Aorta (tissue), 5 donors: ENCODE results near the gene NDUFS1. TPM values are rescaled to one million over a fixed set of nuclear protein-coding genes. Genes with fewer than 3 reads are reported as not detected.
A peak's percentile ranks its signal among the peaks of the same experiment; 100 is the strongest.

ENCODE experiments used
- ATAC-seq: fragments of 200-7000 bp; cut with Tn5 transposase; one replicate; pipeline ENCODE4 v1.9.1; 2022; ENCODE audit warnings: moderate library complexity; ENCODE audit not compliant: low FRiP score
- DNase-seq, 2 donors: peaks; one replicate each; pipeline ENCODE4 v3.0.0-alpha.2; 2020
- H3K27ac ChIP-seq, 2 donors: one replicate each; pipeline ENCODE4 v1.5.1; 2013; ENCODE audit warnings: low read length in 2 of 2, mild to moderate bottlenecking in 2 of 2, moderate library complexity in 2 of 2, control low read depth in 1 of 2, inconsistent platforms in 1 of 2, low read depth in 1 of 2
- H3K27me3 ChIP-seq, 2 donors: one replicate each; pipeline ENCODE4 v1.6.1; 2013; ENCODE audit warnings: control low read depth in 1 of 2, low read length in 1 of 2, mild to moderate bottlenecking in 1 of 2, moderate library complexity in 1 of 2; ENCODE audit not compliant: insufficient read depth in 2 of 2, control insufficient read depth in 1 of 2
- H3K36me3 ChIP-seq, 2 donors: one replicate each; pipeline ENCODE4 v1.6.1; 2013; ENCODE audit warnings: control low read depth in 1 of 2, low read length in 1 of 2, mild to moderate bottlenecking in 1 of 2; ENCODE audit not compliant: insufficient read depth in 2 of 2, control insufficient read depth in 1 of 2
- H3K4me1 ChIP-seq, 2 donors: one replicate each; pipeline ENCODE4 v1.6.1; 2013; ENCODE audit warnings: low read length in 2 of 2, control low read depth in 1 of 2, mild to moderate bottlenecking in 1 of 2, moderate library complexity in 1 of 2; ENCODE audit not compliant: insufficient read depth in 2 of 2, control insufficient read depth in 1 of 2
- H3K4me3 ChIP-seq, 2 donors: one replicate each; pipeline ENCODE4 v1.5.1; 2013; ENCODE audit warnings: low read length in 2 of 2, control low read depth in 1 of 2, mild to moderate bottlenecking in 1 of 2
- H3K9me3 ChIP-seq: one replicate; pipeline ENCODE4 v1.6.1; 2013; ENCODE audit warnings: mild to moderate bottlenecking, low read length; ENCODE audit not compliant: control insufficient read depth
- WGBS, 2 donors: extraction: QIAGEN DNeasy Blood & Tissue Kit; methylation state at CpG; one replicate each; pipeline ENCODE4 v1.1.7; 2013; 5-methylcytosine and 5-hydroxymethylcytosine counted together
- intact Hi-C, 2 donors: fragments of 100-400 bp; cut with DNase I; formaldehyde crosslinking; loops; one replicate each; pipeline versions ENCODE4 v1.14.2 to v1.15.0; 2022
- polyA plus RNA-seq, 2 donors: library from polyadenylated mRNA; stranded (reverse); fragments of 200-250 nt; gene quantifications; one replicate each; pipeline ENCODE4 v1.2.3, GENCODE V29; 2013
- total RNA-seq, 2 donors: library from RNA; stranded (reverse); fragmentation: NEBNext Ultra II Directional; extraction: Animal tissue kit (Norgen Biotek cat#: 25700); gene quantifications; one replicate each; pipeline ENCODE4 v1.2.1, GENCODE V29; 2021
- donor health status: healthy with polysubstance abuse.
- donor health status: Bipolar disorder and iron deficiency.
- donor health status: DM: no; HTN: no; CAD: no.
- donor health status: DM: no; HTN: no; CAD: no.
- donor health status: DM: yes; HTN: yes; CAD: no.

NDUFS1 gene
- total and polyA plus RNA-seq, 4 donors, result 14.4 to 67.0 (median 42.7) TPM

GRCh38 chr2:206085742-206086445 is 73.3 kb downstream of the NDUFS1 start, which contains the start of gene INO80D:
TSS of gene INO80D (minus strand) at chr2:206086174. CDS start at chr2:206063016, 23,158 bp downstream.
- intact Hi-C loops, result loop anchor here (2.0 to 5.0 kb wide), 2 partner anchors 71 to 73 kb away; partner anchors contain the start of genes EEF1B2 (in 2 of the 2) and NDUFS1 (in 2 of the 2)
- peak; percentile 84 to 87 for DNase-seq
- WGBS, 2 donors, result 1% methylated on average over 38 to 39 of the region's 39 CpGs

GRCh38 chr2:206084870-206085741 is 74.1 kb downstream of the NDUFS1 start:
- 0 to 1% methylated on average over 59 to 88 of the region's 88 CpGs for WGBS, 2 donors
- H3K27me3 ChIP-seq, result no peaks in the 10 kb centered on the region
- no peaks in the 10 kb centered on the region for H3K36me3 ChIP-seq
- ATAC-seq (peak; percentile 62), DNase-seq (peak; percentile 58 to 86)
- H3K9me3 ChIP-seq, result no peaks in the 10 kb centered on the region
- H3K4me3 ChIP-seq, result peak overlapping the region; percentile 97 to 98
- intact Hi-C loops, result loop anchor here in 1 of 2 donors (5.0 kb wide), 1 partner anchor 72 kb away; the partner anchor contains the start of genes EEF1B2 and NDUFS1
- H3K4me1 ChIP-seq, result no peaks in the 10 kb centered on the region
- peak overlapping the region; percentile 53 to 100 for H3K27ac ChIP-seq

More at GRCh38 chr2:206085742-206086445, 73.3 kb downstream of the NDUFS1 start, which contains the start of gene INO80D:
- H3K4me1 ChIP-seq, result no peaks in the 10 kb centered on the region
- H3K4me3 ChIP-seq, result peak within 1 kb of the TSS; percentile 97 to 98
- no peaks in the 10 kb centered on the region for H3K9me3 ChIP-seq
- peak within 1 kb of the TSS; percentile 53 to 100 for H3K27ac ChIP-seq
- no peaks in the 10 kb centered on the region for H3K27me3 ChIP-seq
- H3K36me3 ChIP-seq, result no peaks in the 10 kb centered on the region
- peak; percentile 93 for ATAC-seq

GRCh38 chr2:206084439-206084869 is 74.8 kb downstream of the NDUFS1 start:
- peak; percentile 72 for ATAC-seq
- WGBS, 2 donors, result 1% methylated on average over 10 of the region's 10 CpGs
- intact Hi-C loops, result no loop called here

GRCh38 chr2:206083602-206084438 is 75.4 kb downstream of the NDUFS1 start:
- Histone ChIP-seq H3K4me1 (no peaks in the 10 kb centered on the region), H3K27ac (peak overlapping the region in 1 of 2 donors; percentile 100), H3K36me3 (no peaks in the 10 kb centered on the region), H3K4me3 (peak overlapping the region; percentile 97 to 98), H3K27me3 (no peaks in the 10 kb centered on the region), H3K9me3 (no peaks in the 10 kb centered on the region)
- ATAC-seq (no peak), DNase-seq (no peak)
- WGBS, 2 donors, result 3 to 5% methylated on average over 14 of the region's 14 CpGs
- intact Hi-C loops, result no loop called here

More at GRCh38 chr2:206084439-206084869, 74.8 kb downstream of the NDUFS1 start:
- DNase-seq, result peak; percentile 72 to 82
- no peaks in the 10 kb centered on the region for H3K4me1 ChIP-seq
- no peaks in the 10 kb centered on the region for H3K36me3 ChIP-seq
- H3K9me3 ChIP-seq, result no peaks in the 10 kb centered on the region
- H3K27ac ChIP-seq, result peak overlapping the region; percentile 53 to 100
- H3K4me3 ChIP-seq, result peak overlapping the region; percentile 97 to 98
- H3K27me3 ChIP-seq, result no peaks in the 10 kb centered on the region

- Histone ChIP-seq H3K4me3 (no peak overlapping the region), H3K27me3 (no peaks in the 10 kb centered on the region), H3K36me3 (no peaks in the 10 kb centered on the region), H3K4me1 (no peaks in the 10 kb centered on the region), H3K9me3 (no peaks in the 10 kb centered on the region), H3K27ac (no peak overlapping the region)
- DNase-seq, result no peak
- no peak for ATAC-seq
- WGBS, 2 donors, result 93 to 94% methylated on average over 4 of the region's 4 CpGs
- intact Hi-C loops, result no loop called here
Measured at GRCh38 chr2:206082298-206082843, 76.9 kb downstream of the NDUFS1 start.

GRCh38 chr2:206080927-206081326 is 78.3 kb downstream of the NDUFS1 start:
- H3K9me3 ChIP-seq, result no peaks in the 10 kb centered on the region
- H3K4me3 ChIP-seq, result no peak overlapping the region
- ATAC-seq, result no peak
- no peak for DNase-seq
- H3K36me3 ChIP-seq, result no peaks in the 10 kb centered on the region
- H3K27ac ChIP-seq, result no peak overlapping the region
- H3K4me1 ChIP-seq, result no peaks in the 10 kb centered on the region
- 83 to 84% methylated on average over 4 of the region's 4 CpGs for WGBS, 2 donors
- H3K27me3 ChIP-seq, result no peaks in the 10 kb centered on the region
- intact Hi-C loops, result no loop called here

- H3K36me3 ChIP-seq, result no peaks in the 10 kb centered on the region
- intact Hi-C loops, result no loop called here
- H3K27ac ChIP-seq, result no peak overlapping the region
- no peaks in the 10 kb centered on the region for H3K27me3 ChIP-seq
- no peaks in the 10 kb centered on the region for H3K4me1 ChIP-seq
- no peaks in the 10 kb centered on the region for H3K9me3 ChIP-seq
- WGBS, 2 donors, result 68 to 71% methylated on average over 9 of the region's 9 CpGs
- ATAC-seq (no peak), DNase-seq (no peak)
- H3K4me3 ChIP-seq, result no peak overlapping the region
Measured at GRCh38 chr2:206079699-206080465, 79.4 kb downstream of the NDUFS1 start.
